ENCODE measurements around the gene IL5.

IL5 gene

GRCh38 chr5:132501629-132501956 is 41.7 kb downstream of the IL5 start:
- TF ChIP-seq CTCF (IDR thresholded peaks at IDR 0.05; ENCODE audit: unreplicated experiment in 3 of 3), result no peak
- H3K36me3 Mint-ChIP-seq (ENCODE audit: low read depth), result no peaks in the 10 kb centered on the region
- no peak overlapping the region for H3K27ac Mint-ChIP-seq
- no peak overlapping the region for H3K4me3 Mint-ChIP-seq
- no peaks in the 10 kb centered on the region for H3K9me3 Mint-ChIP-seq
- H3K4me1 Mint-ChIP-seq, result peaks cover 13% of the 10 kb centered on the region
- peaks cover 3% of the 10 kb centered on the region for H3K27me3 Mint-ChIP-seq (ENCODE audit: low read depth)

GRCh38 chr5:132500931-132501628 is 42.2 kb downstream of the IL5 start:
- TF ChIP-seq CTCF (IDR thresholded peaks at IDR 0.05; ENCODE audit: unreplicated experiment in 3 of 3), result peak; percentile 68 to 79 (median 72)
- H3K36me3 Mint-ChIP-seq (ENCODE audit: low read depth), result no peaks in the 10 kb centered on the region
- H3K27ac Mint-ChIP-seq, result peak overlapping the region in 1 of 3 experiments; percentile 69
- H3K27me3 Mint-ChIP-seq (ENCODE audit: low read depth), result peaks cover 3% of the 10 kb centered on the region
- H3K4me1 Mint-ChIP-seq, result peaks cover 9% of the 10 kb centered on the region
- no peaks in the 10 kb centered on the region for H3K9me3 Mint-ChIP-seq
- no peak overlapping the region for H3K4me3 Mint-ChIP-seq

- Mint-ChIP-seq H3K4me1 (peaks cover 9% of the 10 kb centered on the region), H3K27ac (peak overlapping the region in 1 of 3 experiments; percentile 52), H3K27me3 (ENCODE audit: low read depth) (peaks cover 3% of the 10 kb centered on the region), H3K36me3 (ENCODE audit: low read depth) (no peaks in the 10 kb centered on the region), H3K9me3 (no peaks in the 10 kb centered on the region), H3K4me3 (no peak overlapping the region)
- no peak for TF ChIP-seq CTCF (IDR thresholded peaks at IDR 0.05; ENCODE audit: unreplicated experiment in 3 of 3)
These were observed 42.9 kb downstream of the IL5 start for GRCh38 chr5:132500244-132500930.

GRCh38 chr5:132499440-132500243 is 43.7 kb downstream of the IL5 start:
- H3K9me3 Mint-ChIP-seq, result no peaks in the 10 kb centered on the region
- TF ChIP-seq CTCF (IDR thresholded peaks at IDR 0.05; ENCODE audit: unreplicated experiment in 3 of 3), result no peak
- peaks cover 3% of the 10 kb centered on the region for H3K27me3 Mint-ChIP-seq (ENCODE audit: low read depth)
- peaks cover 16% of the 10 kb centered on the region for H3K4me1 Mint-ChIP-seq
- H3K27ac Mint-ChIP-seq, result peak overlapping the region; percentile 20 to 52 (median 20)
- H3K4me3 Mint-ChIP-seq, result peak overlapping the region in 1 of 3 experiments; percentile 45
- no peaks in the 10 kb centered on the region for H3K36me3 Mint-ChIP-seq (ENCODE audit: low read depth)

GRCh38 chr5:132498686-132499271 is 44.5 kb downstream of the IL5 start:
- no peak for TF ChIP-seq CTCF (IDR thresholded peaks at IDR 0.05; ENCODE audit: unreplicated experiment in 3 of 3)
- H3K4me1 Mint-ChIP-seq, result peaks cover 19% of the 10 kb centered on the region

More at GRCh38 chr5:132498686-132499271, 44.5 kb downstream of the IL5 start:
- Mint-ChIP-seq H3K27ac (peak overlapping the region in 2 of 3 experiments; percentile 20 to 57), H3K4me3 (no peak overlapping the region), H3K27me3 (ENCODE audit: low read depth) (peaks cover 3% of the 10 kb centered on the region), H3K9me3 (no peaks in the 10 kb centered on the region), H3K36me3 (ENCODE audit: low read depth) (no peaks in the 10 kb centered on the region)
